GM19324 (cell line): Measurements from ENCODE around the gene IVNS1ABP.
A peak's percentile ranks its signal among the peaks of the same experiment; 100 is the strongest.
"Not testable (repeated sequence)": the region's sequence is repeated elsewhere in the genome, so short reads cannot be mapped to it uniquely, and the experiment has no call there.

Source experiments
- ATAC-seq: cut with Tn5 transposase; IDR thresholded peaks from one replicate; pipeline ENCODE4 v1.9.1; 2021; ENCODE audit warnings: mild to moderate bottlenecking, moderate library complexity; ENCODE audit not compliant: unreplicated experiment, low FRiP score

The IVNS1ABP gene

GRCh38 chr1:185337246-185337645 lies 20.2 kb upstream of the IVNS1ABP start:
- ATAC-seq: no peak

DNA sequence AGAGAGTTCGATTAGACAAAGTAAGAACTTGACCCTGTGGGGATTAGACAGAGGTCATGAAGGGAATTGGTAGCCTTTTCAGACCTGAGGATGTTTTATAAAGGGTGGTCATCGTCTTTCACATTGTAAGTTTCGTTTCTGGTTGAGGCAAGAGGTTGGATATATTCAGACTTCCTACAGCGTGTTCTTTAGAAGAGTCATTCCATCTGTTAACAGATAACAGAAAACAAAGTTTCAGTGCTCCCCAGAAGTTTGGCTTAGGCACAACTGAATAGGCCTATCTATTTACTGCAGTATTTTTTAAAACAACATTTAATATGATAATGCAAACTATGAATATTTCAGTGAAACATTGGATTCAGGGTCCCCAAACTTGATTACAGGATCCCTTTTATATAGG lies 17.1 kb upstream of the IVNS1ABP start:
- no peak for ATAC-seq

GRCh38 chr1:185328255-185328654 lies 11.2 kb upstream of the IVNS1ABP start:
- ATAC-seq: no peak

GRCh38 chr1:185325413-185325812 lies 8.4 kb upstream of the IVNS1ABP start:
- ATAC-seq: no peak

GRCh38 chr1:185324118-185324517 lies 7.1 kb upstream of the IVNS1ABP start:
- no peak for ATAC-seq

DNA sequence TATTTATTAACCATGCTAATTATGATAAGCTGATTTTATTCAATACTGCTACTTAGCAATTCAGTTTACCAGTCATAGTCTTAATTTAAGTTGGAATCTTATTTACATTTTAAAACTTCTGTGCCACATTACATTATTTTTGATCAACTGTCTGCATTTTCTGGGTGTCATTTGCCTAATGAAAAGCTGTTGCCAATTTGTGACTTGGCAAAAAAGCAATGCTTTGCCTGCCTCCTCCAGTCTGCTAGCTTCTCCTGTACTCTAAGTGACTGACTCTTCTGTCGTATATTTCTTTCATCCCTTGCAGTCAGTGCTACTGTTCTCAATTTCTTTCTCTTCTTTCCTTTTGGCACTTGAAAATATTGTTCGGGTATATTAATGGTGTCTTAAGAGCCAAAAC lies 5.6 kb upstream of the IVNS1ABP start:
- no peak for ATAC-seq

GRCh38 chr1:185321653-185322221 lies 4.7 kb upstream of the IVNS1ABP start:
- not testable (repeated sequence) for ATAC-seq

DNA sequence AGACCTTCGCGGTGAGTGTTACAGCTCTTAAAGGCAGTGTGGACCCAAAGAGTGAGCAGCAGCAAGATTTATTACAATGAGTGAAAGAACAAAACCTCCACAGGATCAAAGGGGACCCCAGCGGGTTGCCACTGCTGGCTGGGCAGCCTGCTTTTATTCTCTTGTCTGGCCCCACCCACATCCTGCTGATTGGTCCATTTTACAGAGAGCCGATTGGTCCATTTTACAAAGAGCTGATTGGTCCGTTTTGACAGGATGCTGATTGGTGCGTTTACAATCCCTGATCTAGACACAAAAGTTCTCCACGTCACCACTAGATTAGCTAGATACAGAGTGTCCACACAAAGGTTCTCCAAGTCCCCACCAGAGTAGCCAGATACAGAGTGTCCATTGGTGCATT lies 4.1 kb upstream of the IVNS1ABP start:
- ATAC-seq: not testable (repeated sequence)

DNA sequence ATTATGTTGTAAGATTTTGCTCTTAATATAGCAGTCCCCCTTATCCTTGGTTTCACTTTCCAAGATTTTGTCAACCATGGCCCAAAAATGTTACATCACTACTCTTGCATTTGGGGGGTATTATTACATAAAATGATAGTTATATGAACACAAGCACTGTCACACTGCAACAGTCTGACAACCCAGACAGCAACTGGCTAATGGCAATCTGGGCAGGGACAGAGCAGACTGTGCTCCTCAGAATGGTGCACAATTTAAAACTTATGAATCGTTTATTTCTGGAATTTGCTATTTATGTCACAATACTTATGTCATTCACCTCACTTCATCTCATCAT lies 2.1 kb upstream of the IVNS1ABP start:
- ATAC-seq: no peak

GRCh38 chr1:185318431-185319138 lies 1.5 kb upstream of the IVNS1ABP start:
- ATAC-seq: no peak

- ATAC-seq: peak; percentile 41
These were observed 855 bp upstream of the IVNS1ABP start for GRCh38 chr1:185317886-185318310.

GRCh38 chr1:185316163-185317033 lies 645 bp downstream of the IVNS1ABP start:
- peak; percentile 51 for ATAC-seq

GRCh38 chr1:185315445-185316071 lies 1.5 kb downstream of the IVNS1ABP start:
- ATAC-seq: no peak

DNA sequence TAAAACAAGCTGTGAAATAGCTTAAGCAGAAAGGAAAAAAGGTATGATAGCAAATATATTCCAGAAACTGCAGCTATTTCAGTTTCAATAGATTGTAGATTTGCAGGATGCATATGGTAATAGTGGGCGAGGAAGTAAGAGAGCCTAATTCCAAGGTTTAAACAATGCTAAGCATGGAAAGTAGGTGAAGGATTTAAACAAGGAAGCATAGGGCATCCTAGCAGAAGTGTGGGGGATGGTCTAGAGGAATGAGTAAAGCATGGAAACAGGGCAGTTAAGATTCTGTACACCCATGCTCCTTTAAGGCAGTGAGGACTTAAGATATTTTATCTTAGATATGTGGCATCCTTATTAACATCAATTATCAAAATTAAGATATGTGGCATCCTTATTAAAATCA lies 2.6 kb downstream of the IVNS1ABP start:
- no peak for ATAC-seq

- no peak for ATAC-seq
These were observed 4.5 kb downstream of the IVNS1ABP start for GRCh38 chr1:185312361-185313138.

- no peak for ATAC-seq
These were observed 5.3 kb downstream of the IVNS1ABP start for GRCh38 chr1:185311589-185312225.

- no peak for ATAC-seq
These were observed 7.5 kb downstream of the IVNS1ABP start for GRCh38 chr1:185309566-185309965.

- no peak for ATAC-seq
These were observed 8.9 kb downstream of the IVNS1ABP start for GRCh38 chr1:185308126-185308525.

DNA sequence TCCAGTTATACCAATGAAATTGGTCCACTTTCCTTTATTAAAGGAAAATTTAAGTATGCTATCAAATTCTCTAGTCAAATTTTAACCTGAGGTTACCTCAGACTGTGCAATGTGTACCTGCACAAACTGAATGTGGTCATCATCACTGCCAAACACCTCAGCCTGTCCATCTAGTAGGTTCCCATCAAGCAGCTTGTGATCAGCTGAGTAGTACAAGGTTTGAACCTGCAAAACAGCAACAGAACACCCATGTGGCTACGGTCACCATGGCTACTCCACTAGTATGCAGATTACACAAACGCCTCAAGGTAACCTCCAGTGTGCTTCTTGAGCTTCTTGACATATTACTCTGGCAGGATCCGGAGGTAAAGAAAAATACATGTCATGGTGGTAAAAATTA lies 11.6 kb downstream of the IVNS1ABP start:
- ATAC-seq: no peak

GRCh38 chr1:185300152-185300551 lies 16.9 kb downstream of the IVNS1ABP start:
- ATAC-seq: no peak
